Nasal cavity respiratory epithelium epithelial cell of viscerocranial mucosa (primary cell): ENCODE data around the gene CCNA1. TPM values are rescaled to one million over a fixed set of nuclear protein-coding genes. Genes with fewer than 3 reads are reported as not detected.

Experiments used
- total RNA-seq: library from RNA; depleted of rRNA; stranded (reverse); fragments of >200 nt; gene quantifications from 2 replicates; pipeline ENCODE4 v1.2.3, GENCODE V29; 2014

CCNA1 gene
- total RNA-seq: 17.0 and 150 TPM in 2 replicates

DNA sequence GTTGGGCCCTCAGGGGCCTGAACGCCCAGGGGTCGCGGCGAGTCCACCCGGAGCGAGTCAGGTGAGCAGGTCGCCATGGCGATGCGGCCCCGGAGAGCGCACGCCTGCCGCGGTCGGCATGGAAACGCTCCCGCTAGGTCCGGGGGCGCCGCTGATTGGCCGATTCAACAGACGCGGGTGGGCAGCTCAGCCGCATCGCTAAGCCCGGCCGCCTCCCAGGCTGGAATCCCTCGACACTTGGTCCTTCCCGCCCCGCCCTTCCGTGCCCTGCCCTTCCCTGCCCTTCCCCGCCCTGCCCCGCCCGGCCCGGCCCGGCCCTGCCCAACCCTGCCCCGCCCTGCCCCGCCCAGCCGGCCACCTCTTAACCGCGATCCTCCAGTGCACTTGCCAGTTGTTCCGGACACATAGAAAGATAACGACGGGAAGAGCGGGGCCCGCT lies at the start of gene CCNA1:
Gene CCNA1 (plus strand): TSS at position 390 of the 439 bp plus-strand sequence. CDS start 562 bp downstream, outside the sequence.

Other genes with a start within 250 kb of the CCNA1 start
- gene SOHLH2, start 217.9 kb upstream of the CCNA1 start, total RNA-seq: 0.21 and 0.34 TPM in 2 replicates
- 2.4 and 4.2 TPM in 2 replicates for gene CCDC169, start 134.7 kb upstream of the CCNA1 start, total RNA-seq
- gene SPART, start 86.1 kb upstream of the CCNA1 start, total RNA-seq: 63.9 and 123 TPM in 2 replicates
- gene SERTM1, start 241.5 kb downstream of the CCNA1 start, total RNA-seq: not detected in 2 replicates